Measurements from ENCODE around the gene MARCHF6.
"Not testable (repeated sequence)": the region's sequence is repeated elsewhere in the genome, so short reads cannot be mapped to it uniquely, and the experiment has no call there.

Gene MARCHF6

DNA sequence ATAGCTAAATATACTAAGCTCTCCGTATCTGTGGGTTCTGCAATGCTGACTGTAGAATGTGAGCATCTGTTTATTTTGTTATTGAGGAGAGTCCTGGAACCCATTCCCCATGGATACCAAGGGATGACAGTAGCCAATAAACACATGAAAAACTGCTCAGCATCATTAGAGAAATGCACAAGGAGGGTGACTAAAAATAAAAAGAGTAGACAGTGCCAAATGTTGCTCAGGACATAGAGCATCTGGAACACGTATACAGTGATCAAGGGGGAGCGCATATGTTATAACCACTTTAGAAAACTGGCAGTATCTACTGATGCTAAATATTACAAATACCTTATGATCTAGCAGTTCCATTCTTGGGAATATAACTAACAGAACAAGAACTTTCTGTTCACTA, 31.0 kb downstream of the MARCHF6 start:
- TF ChIP-seq, protein P1, sequence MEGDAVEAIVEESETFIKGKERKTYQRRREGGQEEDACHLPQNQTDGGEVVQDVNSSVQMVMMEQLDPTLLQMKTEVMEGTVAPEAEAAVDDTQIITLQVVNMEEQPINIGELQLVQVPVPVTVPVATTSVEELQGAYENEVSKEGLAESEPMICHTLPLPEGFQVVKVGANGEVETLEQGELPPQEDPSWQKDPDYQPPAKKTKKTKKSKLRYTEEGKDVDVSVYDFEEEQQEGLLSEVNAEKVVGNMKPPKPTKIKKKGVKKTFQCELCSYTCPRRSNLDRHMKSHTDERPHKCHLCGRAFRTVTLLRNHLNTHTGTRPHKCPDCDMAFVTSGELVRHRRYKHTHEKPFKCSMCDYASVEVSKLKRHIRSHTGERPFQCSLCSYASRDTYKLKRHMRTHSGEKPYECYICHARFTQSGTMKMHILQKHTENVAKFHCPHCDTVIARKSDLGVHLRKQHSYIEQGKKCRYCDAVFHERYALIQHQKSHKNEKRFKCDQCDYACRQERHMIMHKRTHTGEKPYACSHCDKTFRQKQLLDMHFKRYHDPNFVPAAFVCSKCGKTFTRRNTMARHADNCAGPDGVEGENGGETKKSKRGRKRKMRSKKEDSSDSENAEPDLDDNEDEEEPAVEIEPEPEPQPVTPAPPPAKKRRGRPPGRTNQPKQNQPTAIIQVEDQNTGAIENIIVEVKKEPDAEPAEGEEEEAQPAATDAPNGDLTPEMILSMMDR (conservative IDR thresholded peaks at IDR 0.05; ENCODE audit: low read depth, low read length) = no peak
- H2AFZ ChIP-seq (ENCODE audit: low read depth) = no peak overlapping the region
- peaks cover 7% of the 10 kb centered on the region; the same call in 1 of the 2 replicates for H4K20me1 ChIP-seq (ENCODE audit: insufficient read depth)
- H3K27ac ChIP-seq = no peak overlapping the region
- H3K4me2 ChIP-seq = no peak overlapping the region
- H3K36me3 ChIP-seq (ENCODE audit: insufficient read depth) = peaks cover 8% of the 10 kb centered on the region; the same call in 1 of the 2 replicates
- H3K79me2 ChIP-seq (ENCODE audit: insufficient read depth, low read depth) = peaks cover 26% of the 10 kb centered on the region; the same call in 1 of the 2 replicates
- H3K4me1 ChIP-seq (ENCODE audit: low read depth, poor library complexity, severe bottlenecking) = no peaks in the 10 kb centered on the region
- no peak overlapping the region for H3K4me3 ChIP-seq (IDR thresholded peaks at IDR 0.05; ENCODE audit: insufficient read depth, low read depth, low read length)
- no peaks in the 10 kb centered on the region for H3K27me3 ChIP-seq (ENCODE audit: insufficient read depth, low read depth)
- no peak overlapping the region for H3K9ac ChIP-seq

DNA sequence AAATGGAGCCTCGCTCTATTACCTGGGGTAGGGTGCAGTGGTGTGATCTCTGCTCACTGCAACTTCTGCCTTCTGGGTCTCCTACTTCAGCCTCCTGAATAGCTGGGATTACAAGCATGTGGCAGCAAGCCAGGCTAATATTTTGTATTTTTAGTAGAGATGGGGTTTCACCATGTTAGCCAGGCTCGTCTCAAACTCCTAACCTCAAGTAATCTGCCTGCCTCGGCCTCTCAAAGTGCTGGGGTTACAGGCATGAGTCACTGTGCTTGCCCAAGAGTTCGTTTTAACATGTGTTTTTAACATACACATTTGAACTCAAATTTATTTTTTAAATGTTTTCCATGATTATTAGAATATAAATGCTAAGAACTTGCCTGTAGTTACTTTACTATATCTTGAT, 34.2 kb downstream of the MARCHF6 start:
- H3K79me2 ChIP-seq (ENCODE audit: insufficient read depth, low read depth) = peaks cover 7% of the 10 kb centered on the region; the same call in 1 of the 2 replicates
- H3K36me3 ChIP-seq (ENCODE audit: insufficient read depth) = peaks cover 6% of the 10 kb centered on the region; the same call in 1 of the 2 replicates
- H4K20me1 ChIP-seq (ENCODE audit: insufficient read depth) = 0 out of 2 replicates have a peak, but pooled peaks cover 4% of the 10 kb centered on the region
- H3K27ac ChIP-seq = no peak overlapping the region
- H3K4me3 ChIP-seq (IDR thresholded peaks at IDR 0.05; ENCODE audit: insufficient read depth, low read depth, low read length) = no peak overlapping the region
- no peaks in the 10 kb centered on the region for H3K4me1 ChIP-seq (ENCODE audit: low read depth, poor library complexity, severe bottlenecking)
- H3K9ac ChIP-seq = no peak overlapping the region
- TF ChIP-seq, protein P1 (conservative IDR thresholded peaks at IDR 0.05; ENCODE audit: low read depth, low read length) = no peak
- H2AFZ ChIP-seq (ENCODE audit: low read depth) = no peak overlapping the region
- no peak overlapping the region for H3K4me2 ChIP-seq
- no peaks in the 10 kb centered on the region for H3K27me3 ChIP-seq (ENCODE audit: insufficient read depth, low read depth)

GRCh38 chr5:10391130-10391529, 37.6 kb downstream of the MARCHF6 start:
- Histone ChIP-seq H3K27me3 (ENCODE audit: insufficient read depth, low read depth) (no peaks in the 10 kb centered on the region), H3K4me3 (IDR thresholded peaks at IDR 0.05; ENCODE audit: insufficient read depth, low read depth, low read length) (no peak overlapping the region), H3K9ac (no peak overlapping the region), H4K20me1 (ENCODE audit: insufficient read depth) (no peaks in the 10 kb centered on the region), H3K36me3 (ENCODE audit: insufficient read depth) (peaks cover 23% of the 10 kb centered on the region; the same call in 1 of the 2 replicates), H3K4me1 (ENCODE audit: low read depth, poor library complexity, severe bottlenecking) (no peaks in the 10 kb centered on the region), H2AFZ (ENCODE audit: low read depth) (no peak overlapping the region), H3K79me2 (ENCODE audit: insufficient read depth, low read depth) (no peaks in the 10 kb centered on the region), H3K4me2 (no peak overlapping the region), H3K27ac (no peak overlapping the region)
- TF ChIP-seq, protein P1 (conservative IDR thresholded peaks at IDR 0.05; ENCODE audit: low read depth, low read length) = no peak

GRCh38 chr5:10392567-10393328, 39.3 kb downstream of the MARCHF6 start:
- not testable (repeated sequence) for H4K20me1 ChIP-seq (ENCODE audit: insufficient read depth); H3K9ac ChIP-seq; H3K4me1 ChIP-seq (ENCODE audit: low read depth, poor library complexity, severe bottlenecking); H3K4me3 ChIP-seq (IDR thresholded peaks at IDR 0.05; ENCODE audit: insufficient read depth, low read depth, low read length); H3K27me3 ChIP-seq (ENCODE audit: insufficient read depth, low read depth); H3K27ac ChIP-seq; H3K79me2 ChIP-seq (ENCODE audit: insufficient read depth, low read depth); H3K4me2 ChIP-seq; H2AFZ ChIP-seq (ENCODE audit: low read depth)
- peaks cover 22% of the 10 kb centered on the region; the same call in 1 of the 2 replicates for H3K36me3 ChIP-seq (ENCODE audit: insufficient read depth)

DNA sequence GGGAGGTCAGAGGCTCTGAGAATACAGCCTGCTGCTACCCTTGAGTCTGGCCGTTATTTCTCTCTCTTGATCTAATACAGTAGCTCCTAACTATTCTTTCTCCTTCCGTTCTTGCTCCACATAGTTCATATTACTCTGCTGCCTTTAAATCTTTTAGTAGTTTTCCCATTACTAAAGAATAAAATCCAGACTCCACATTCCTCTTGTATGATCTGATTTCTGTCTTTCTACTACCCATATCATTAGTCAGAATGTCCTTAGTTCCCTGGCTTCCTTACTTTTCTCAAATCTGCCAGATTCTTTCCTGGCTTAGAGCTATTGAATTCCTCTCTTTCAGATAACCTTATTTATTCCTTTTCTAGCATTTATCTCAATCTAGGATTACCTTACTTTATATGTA, 40.0 kb downstream of the MARCHF6 start:
- no peak overlapping the region for H3K4me2 ChIP-seq
- no peak overlapping the region for H3K4me3 ChIP-seq (IDR thresholded peaks at IDR 0.05; ENCODE audit: insufficient read depth, low read depth, low read length)
- H3K79me2 ChIP-seq (ENCODE audit: insufficient read depth, low read depth) = no peaks in the 10 kb centered on the region
- no peaks in the 10 kb centered on the region for H3K27me3 ChIP-seq (ENCODE audit: insufficient read depth, low read depth)
- H2AFZ ChIP-seq (ENCODE audit: low read depth) = no peak overlapping the region
- H3K36me3 ChIP-seq (ENCODE audit: insufficient read depth) = peaks cover 19% of the 10 kb centered on the region; the same call in 1 of the 2 replicates
- TF ChIP-seq, protein P1 (conservative IDR thresholded peaks at IDR 0.05; ENCODE audit: low read depth, low read length) = no peak
- no peak overlapping the region for H3K27ac ChIP-seq
- no peaks in the 10 kb centered on the region for H3K4me1 ChIP-seq (ENCODE audit: low read depth, poor library complexity, severe bottlenecking)
- H3K9ac ChIP-seq = no peak overlapping the region
- no peaks in the 10 kb centered on the region for H4K20me1 ChIP-seq (ENCODE audit: insufficient read depth)
